GM10248 (cell line): ENCODE results near the gene SLC16A5.

ENCODE experiments used
- CTCF ChIA-PET: fragments of 300-600 bp; sonication (Branson Sonifier 250); formaldehyde crosslinking; extraction: SDS; loops from one replicate; lab custom pipeline; 2021; ENCODE audit warnings: antibody characterized with exemption; lab: Yijun Ruan, JAX
- POLR2A ChIA-PET: fragments of 350-650 bp; sonication (Branson Sonifier 250); formaldehyde crosslinking; extraction: SDS; loops from one replicate; lab custom pipeline; 2020; ENCODE audit warnings: antibody characterized with exemption; lab: Yijun Ruan, JAX
- DNase-seq: peaks from one replicate; pipeline ENCODE4 v3.0.0; 2012; ENCODE audit errors: extremely low spot score
- TF ChIP-seq, protein P1 (sequence below): IDR thresholded peaks from 2 replicates; pipeline ENCODE4 v1.5.1; 2012; ENCODE audit warnings: mild to moderate bottlenecking, low read depth; ENCODE audit errors: extremely low read depth, missing control alignments, control extremely low read depth

Gene SLC16A5

DNA sequence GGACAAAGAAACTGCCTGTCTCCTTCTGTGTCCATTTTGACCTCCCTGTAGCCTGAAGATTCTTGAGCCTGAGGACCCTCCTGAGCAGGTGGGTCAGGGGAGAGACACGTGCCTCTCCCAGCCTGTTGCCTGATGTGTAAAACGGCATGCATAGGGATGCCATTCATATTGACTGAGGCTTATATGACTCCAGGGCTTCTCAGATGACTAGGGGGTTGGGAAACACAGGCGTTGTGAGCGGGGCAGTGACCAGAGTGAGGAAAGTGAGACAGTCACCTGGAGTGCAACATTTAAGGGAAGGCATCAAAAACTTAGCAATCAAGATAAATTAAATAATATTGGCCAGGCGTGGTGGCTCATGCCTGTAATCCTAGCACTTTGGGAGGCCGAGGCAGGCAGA lies 5.1 kb upstream of the SLC16A5 start:
- CTCF ChIA-PET, result interaction anchor here (0.9 to 2.3 kb wide), 3 partner anchors 19 to 31 kb away, joined by 3 to 12 read pairs (median 5); no protein-coding TSS in a partner anchor
- POLR2A ChIA-PET, result no interaction called here
- TF ChIP-seq, protein P1, sequence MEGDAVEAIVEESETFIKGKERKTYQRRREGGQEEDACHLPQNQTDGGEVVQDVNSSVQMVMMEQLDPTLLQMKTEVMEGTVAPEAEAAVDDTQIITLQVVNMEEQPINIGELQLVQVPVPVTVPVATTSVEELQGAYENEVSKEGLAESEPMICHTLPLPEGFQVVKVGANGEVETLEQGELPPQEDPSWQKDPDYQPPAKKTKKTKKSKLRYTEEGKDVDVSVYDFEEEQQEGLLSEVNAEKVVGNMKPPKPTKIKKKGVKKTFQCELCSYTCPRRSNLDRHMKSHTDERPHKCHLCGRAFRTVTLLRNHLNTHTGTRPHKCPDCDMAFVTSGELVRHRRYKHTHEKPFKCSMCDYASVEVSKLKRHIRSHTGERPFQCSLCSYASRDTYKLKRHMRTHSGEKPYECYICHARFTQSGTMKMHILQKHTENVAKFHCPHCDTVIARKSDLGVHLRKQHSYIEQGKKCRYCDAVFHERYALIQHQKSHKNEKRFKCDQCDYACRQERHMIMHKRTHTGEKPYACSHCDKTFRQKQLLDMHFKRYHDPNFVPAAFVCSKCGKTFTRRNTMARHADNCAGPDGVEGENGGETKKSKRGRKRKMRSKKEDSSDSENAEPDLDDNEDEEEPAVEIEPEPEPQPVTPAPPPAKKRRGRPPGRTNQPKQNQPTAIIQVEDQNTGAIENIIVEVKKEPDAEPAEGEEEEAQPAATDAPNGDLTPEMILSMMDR, result no peak

DNA sequence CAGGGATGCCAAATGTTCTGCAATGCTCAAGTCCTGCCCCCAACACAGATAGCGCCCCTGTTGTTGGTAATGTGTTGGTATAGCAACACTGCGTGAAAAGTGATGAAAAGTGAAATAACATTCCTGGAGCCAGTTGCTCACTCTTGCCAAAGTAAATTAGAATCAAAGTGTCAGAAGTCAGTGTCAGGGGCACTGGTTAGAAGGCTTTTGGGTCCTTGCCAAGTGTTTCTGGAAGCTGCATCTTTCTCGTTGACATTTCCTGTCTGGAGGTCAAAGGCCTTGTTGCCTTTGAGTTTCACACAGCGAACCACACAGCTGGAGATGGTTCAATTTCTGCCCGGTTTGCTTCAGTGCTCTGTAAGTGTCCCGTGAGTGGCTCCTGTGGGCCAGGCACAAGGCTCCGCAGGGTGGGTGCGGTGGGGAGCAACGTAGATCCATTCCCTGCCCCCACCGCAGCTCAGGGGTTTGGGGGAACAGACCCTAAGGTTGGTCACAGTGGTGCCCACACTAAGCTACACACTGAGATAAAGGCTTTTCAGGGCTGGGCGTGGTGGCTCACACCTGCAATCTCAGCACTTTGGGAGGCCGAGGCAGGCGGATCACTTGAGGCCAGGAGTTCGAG lies 3.6 kb upstream of the SLC16A5 start:
- CTCF ChIA-PET, result interaction anchor here (0.8 to 1.6 kb wide), 5 partner anchors 15 to 122 kb away, joined by 3 to 7 read pairs (median 4); partner anchors contain the start of gene NUP85
- no peak for DNase-seq
- POLR2A ChIA-PET, result interaction anchor here (0.7 kb wide), 1 partner anchor 30 kb away, joined by 3 read pairs; no protein-coding TSS in a partner anchor
- TF ChIP-seq, protein P1, result no peak

More for the DNA sequence above, 5.1 kb upstream of the SLC16A5 start:
- DNase-seq, result no peak

DNA sequence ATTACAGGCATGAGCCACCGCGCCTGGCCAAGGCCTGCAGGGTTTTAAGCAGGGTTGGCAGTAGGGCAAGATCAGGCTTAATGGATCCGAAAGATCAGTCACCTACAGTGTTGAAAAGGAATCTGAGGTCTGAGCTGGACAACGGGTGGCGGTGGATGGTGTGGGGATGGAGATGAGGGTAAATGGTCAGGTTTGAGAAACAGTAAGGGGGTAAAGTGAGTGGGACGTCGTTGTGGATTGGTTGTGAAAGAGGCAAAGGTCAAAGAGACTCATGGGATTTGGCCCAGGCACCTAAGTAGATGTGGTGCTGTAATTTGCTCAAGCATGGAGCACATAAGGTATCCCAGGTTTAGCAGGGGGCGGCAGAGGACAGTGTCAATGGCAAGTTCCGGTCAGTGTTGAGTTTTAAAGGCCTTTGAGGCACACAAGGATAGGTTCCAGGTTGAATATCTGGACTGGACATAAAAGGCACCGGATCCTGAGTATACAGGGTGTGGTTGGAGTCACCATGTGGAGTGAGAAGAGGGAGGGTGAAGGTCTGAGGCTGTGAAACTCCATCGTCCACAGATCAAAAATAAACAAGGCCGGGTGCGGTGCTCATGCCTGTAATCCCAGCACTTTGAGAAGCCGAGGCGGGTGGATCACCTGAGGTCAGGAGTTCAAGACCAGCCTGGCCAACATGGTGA lies 1.1 kb upstream of the SLC16A5 start:
- TF ChIP-seq, protein P1, result no peak
- CTCF ChIA-PET, result interaction anchor here (1.7 to 6.3 kb wide), 3 partner anchors 20 to 85 kb away, joined by 4 to 36 read pairs (median 9); no protein-coding TSS in a partner anchor
- DNase-seq, result no peak
- POLR2A ChIA-PET, result no interaction called here

DNA sequence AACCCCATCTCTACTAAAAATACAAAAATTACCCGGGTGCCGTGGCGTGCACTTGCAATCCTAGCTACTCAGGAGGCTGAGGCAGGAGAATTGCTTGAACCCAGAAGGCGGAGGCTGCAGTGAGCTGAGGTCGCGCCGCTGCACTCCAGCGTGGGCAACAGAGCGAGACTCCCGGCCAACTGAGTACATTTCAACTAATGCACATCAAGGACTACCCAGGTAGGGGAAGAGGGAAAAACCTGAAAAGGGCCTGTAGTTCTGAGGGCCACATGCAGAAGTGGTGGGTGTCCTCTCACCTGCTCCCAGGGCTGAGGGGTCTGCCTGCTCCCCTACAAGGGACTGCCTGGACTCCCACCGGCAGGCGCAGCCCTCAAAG lies 584 bp upstream of the SLC16A5 start:
- ChIA-PET CTCF (interaction anchor here (1.4 to 6.3 kb wide), 7 partner anchors 8 to 85 kb away, joined by 4 to 36 read pairs (median 8); partner anchors contain the start of gene NT5C), POLR2A (interaction anchor here (0.5 kb wide), 1 partner anchor 107 kb away, joined by 7 read pairs; no protein-coding TSS in a partner anchor)
- TF ChIP-seq, protein P1, result no peak
- DNase-seq, result no peak

DNA sequence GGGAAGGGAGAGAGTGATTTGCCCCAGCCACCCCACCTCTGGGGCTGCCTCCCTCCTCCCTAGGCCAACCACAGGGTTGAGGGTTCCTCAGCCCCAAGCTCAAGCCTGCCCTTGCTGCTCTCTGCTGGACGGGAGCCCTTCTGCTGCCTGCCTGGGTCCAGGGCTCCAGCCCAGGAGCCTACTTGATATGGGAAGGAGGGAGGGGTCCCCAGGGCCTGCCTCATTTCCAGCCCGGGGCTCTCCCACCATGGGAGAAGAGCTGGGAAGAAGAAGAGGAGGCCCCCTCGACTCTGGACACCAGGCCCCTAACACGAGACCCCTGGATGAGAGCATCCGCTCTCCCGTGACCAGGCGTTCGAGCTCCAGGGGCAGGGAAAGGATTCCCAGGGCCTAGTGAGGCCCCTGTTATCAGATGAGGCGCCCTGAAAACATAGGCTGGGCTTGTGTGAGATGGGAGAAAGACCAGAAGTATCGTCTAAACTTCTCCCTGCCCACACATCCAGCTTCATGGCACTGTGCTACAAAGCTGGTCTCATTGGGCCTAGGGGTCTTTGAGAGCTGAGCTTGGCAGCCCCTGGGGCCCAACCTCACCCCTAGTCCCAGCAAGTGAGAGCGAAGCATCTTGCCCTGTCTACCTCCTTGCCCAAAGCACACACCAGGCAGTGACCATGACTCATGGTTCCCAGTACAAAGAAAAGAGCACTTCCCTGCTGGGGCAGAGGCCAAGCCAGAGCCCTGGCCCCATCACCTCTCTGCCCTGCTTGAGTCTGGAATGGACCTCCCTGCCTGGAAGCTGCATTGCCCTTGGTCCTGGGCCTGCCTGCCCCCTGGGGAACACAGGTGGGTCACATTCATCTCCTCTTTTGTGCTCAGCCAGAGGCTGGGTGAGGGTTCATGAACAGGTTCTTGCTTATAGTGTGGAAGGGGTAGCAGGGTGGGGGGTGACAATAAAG lies 987 bp downstream of the SLC16A5 start:
- POLR2A ChIA-PET, result interaction anchor here (1.2 kb wide), 1 partner anchor 27 kb away, joined by 3 read pairs; no protein-coding TSS in a partner anchor
- TF ChIP-seq, protein P1, result no peak
- CTCF ChIA-PET, result interaction anchor here (0.9 to 6.3 kb wide), 9 partner anchors 9 to 127 kb away, joined by 3 to 36 read pairs (median 5); partner anchors contain the start of gene NT5C
- no peak for DNase-seq
